Measurements from ENCODE around the gene FAHD2A.
"Not testable (repeated sequence)": the region's sequence is repeated elsewhere in the genome, so short reads cannot be mapped to it uniquely, and the experiment has no call there.

The FAHD2A gene

DNA sequence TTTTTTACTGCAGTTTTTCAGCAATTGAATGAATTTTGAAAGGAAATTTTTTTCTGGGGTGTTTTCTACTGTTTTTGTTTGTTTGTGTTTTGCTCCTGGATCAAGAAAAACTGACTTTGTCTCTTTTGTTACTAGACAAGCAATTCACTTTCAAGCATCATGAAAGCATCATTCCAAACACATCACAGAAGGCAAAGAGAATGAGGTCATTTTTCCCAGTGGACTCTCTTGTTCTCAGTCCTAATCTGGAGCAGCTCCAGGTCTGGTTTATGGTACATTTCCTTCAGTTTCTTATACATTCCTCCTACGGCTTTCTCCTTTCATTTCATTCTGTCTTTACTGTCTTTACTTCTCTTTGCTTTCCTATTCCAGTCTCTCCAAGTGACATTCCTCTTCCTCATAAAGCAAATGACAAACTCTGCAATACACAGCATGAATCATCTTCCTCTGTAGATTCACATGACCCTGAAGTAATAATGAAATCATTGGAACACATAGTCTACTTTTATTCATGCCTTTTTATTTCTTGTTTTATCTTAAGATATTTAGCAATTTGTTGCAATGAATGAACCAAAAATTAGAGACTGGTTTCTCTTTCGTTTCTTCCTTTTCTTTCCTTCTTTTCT lies 40.1 kb downstream of the FAHD2A start:
- H3K36me3 Mint-ChIP-seq (ENCODE audit: insufficient read depth); H3K27me3 Mint-ChIP-seq; ATAC-seq (replicated peaks; ENCODE audit: extremely low read depth, poor library complexity, severe bottlenecking); H3K9me3 Mint-ChIP-seq; DNase-seq (ENCODE audit: low spot score in 2 of 2); H3K4me3 Mint-ChIP-seq; H3K4me1 Mint-ChIP-seq; H3K27ac Mint-ChIP-seq (ENCODE audit: low read depth): not testable (repeated sequence)

DNA sequence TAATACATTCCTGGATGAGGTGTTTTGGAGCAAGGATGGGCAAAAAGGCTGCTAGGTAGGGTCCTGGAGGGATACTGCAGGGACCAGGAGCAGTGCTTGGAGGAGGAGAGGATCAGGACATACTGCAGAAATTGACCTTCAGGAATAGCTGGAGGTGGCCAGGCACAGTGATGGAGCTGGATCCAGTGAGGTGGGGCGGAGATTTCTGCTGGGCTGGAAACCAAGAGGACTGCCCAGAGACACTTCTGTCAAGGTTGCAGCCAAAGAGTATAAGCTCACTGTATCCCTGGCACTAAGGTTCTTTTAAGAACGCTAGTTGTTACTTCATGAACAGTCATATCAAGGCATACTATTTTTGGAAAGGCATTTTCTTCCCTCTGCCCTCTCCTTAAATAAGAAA lies 42.8 kb downstream of the FAHD2A start:
- not testable (repeated sequence) for H3K36me3 Mint-ChIP-seq (ENCODE audit: insufficient read depth); DNase-seq (ENCODE audit: low spot score in 2 of 2); H3K27me3 Mint-ChIP-seq; ATAC-seq (replicated peaks; ENCODE audit: extremely low read depth, poor library complexity, severe bottlenecking); H3K4me3 Mint-ChIP-seq; H3K27ac Mint-ChIP-seq (ENCODE audit: low read depth); H3K9me3 Mint-ChIP-seq; H3K4me1 Mint-ChIP-seq

DNA sequence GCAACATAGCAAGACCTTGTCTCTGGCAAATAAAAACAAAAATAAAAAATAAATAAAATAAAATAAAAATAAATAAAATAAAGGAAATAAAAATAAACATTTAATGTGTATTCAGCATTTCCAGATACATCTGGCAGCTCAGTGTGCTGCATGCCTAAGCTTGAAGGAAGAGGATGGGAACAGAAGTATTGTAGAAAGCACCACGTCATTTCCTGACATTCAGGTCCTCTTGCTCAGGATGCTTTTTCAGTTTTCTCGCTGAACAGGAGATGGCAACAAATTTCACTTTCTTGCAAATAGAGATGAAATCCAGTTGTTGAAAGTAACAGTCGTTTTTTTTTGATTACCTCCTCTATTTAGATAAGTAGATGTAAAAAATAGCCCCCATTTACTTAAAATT lies 60.8 kb downstream of the FAHD2A start:
- not testable (repeated sequence) for H3K4me1 Mint-ChIP-seq; H3K4me3 Mint-ChIP-seq; H3K36me3 Mint-ChIP-seq (ENCODE audit: insufficient read depth); H3K27ac Mint-ChIP-seq (ENCODE audit: low read depth); ATAC-seq (replicated peaks; ENCODE audit: extremely low read depth, poor library complexity, severe bottlenecking); H3K9me3 Mint-ChIP-seq; DNase-seq (ENCODE audit: low spot score in 2 of 2); H3K27me3 Mint-ChIP-seq

All from central memory CD8-positive, alpha-beta T cell (primary cell).